ENCODE results near the gene SERPINA10. TPM values are rescaled to one million over a fixed set of nuclear protein-coding genes. Genes with fewer than 3 reads are reported as not detected.

Gene SERPINA10
- total and polyA plus RNA-seq, 2 of the 13 experiments (the other 11 are each of a cell fraction or from before 2014, with no cell fraction given), result 20.1 to 20.2 TPM

DNA sequence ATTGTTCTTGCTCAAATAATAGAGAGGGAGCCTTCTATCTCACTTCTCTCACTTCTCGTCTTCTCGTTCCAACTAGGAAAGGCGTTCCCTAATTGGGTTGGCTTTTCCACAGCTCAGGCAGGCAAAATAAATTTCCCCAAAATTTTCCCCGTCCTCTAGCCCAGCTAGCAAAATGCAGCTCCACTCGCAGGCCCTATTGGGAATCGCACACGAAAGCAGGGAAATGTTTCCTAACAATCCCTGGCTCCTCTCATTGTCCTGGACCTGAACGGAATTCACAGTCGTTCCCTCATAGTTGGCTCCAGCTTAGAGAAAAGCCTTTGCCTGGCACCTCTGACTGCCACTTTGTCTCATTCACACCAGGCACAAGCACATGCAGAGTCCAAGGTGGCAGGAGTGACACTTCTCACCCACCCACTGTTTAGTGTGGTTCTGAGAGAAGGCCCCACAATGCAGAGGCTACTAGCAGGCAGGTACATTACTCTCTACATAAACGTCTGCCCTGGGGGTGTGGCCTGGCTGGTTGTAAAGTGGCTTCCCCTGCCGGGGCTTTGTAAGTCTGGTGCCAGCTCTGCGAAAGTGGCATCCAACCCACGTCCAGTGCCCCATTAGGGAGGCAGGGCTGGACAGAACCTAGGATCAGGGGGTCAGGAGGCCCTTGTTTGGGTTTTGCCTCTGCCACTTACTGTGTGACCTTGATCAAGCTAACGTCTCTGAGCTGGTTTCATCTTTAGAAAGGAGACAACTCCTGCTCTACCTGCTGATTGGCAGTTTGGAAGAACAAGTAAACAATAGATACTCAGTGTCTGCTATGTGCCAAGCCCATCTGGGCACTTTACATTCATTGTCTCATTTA lies 4.2 kb downstream of the SERPINA10 start (continued):
- TF ChIP-seq ATF7-NPFF (CRISPR knock-in tag; IDR thresholded peaks at IDR 0.05; ENCODE audit: low read depth) (no peak), HMG20A (CRISPR knock-in tag; IDR thresholded peaks at IDR 0.05; ENCODE audit: borderline replicate concordance) (no peak), POLR2AphosphoS5 (IDR thresholded peaks at IDR 0.05; ENCODE audit: low read depth, low read length) (peak; percentile 48), KDM5A (IDR thresholded peaks at IDR 0.05; ENCODE audit: borderline replicate concordance, low read length) (no peak), KLF12 (CRISPR knock-in tag; IDR thresholded peaks at IDR 0.05; ENCODE audit: borderline replicate concordance) (no peak), ZNF878 (CRISPR knock-in tag; IDR thresholded peaks at IDR 0.05) (no peak), ZNF614 (CRISPR knock-in tag; IDR thresholded peaks at IDR 0.05; ENCODE audit: borderline replicate concordance) (no peak), SP4 (CRISPR knock-in tag; IDR thresholded peaks at IDR 0.05) (no peak), ZNF510 (CRISPR knock-in tag; IDR thresholded peaks at IDR 0.05; ENCODE audit: low read depth) (no peak), ZZZ3 (CRISPR knock-in tag; IDR thresholded peaks at IDR 0.05; ENCODE audit: borderline replicate concordance) (no peak), KLF9 (CRISPR knock-in tag; IDR thresholded peaks at IDR 0.05; ENCODE audit: low read depth) (no peak), TBL1XR1 (IDR thresholded peaks at IDR 0.05; ENCODE audit: borderline replicate concordance, low read length, partially characterized antibody) (no peak), JUNB (CRISPR knock-in tag; IDR thresholded peaks at IDR 0.05; ENCODE audit: borderline replicate concordance) (no peak), SKI (IDR thresholded peaks at IDR 0.05; ENCODE audit: partially characterized antibody) (no peak)
- TF ChIP-seq, protein P1, sequence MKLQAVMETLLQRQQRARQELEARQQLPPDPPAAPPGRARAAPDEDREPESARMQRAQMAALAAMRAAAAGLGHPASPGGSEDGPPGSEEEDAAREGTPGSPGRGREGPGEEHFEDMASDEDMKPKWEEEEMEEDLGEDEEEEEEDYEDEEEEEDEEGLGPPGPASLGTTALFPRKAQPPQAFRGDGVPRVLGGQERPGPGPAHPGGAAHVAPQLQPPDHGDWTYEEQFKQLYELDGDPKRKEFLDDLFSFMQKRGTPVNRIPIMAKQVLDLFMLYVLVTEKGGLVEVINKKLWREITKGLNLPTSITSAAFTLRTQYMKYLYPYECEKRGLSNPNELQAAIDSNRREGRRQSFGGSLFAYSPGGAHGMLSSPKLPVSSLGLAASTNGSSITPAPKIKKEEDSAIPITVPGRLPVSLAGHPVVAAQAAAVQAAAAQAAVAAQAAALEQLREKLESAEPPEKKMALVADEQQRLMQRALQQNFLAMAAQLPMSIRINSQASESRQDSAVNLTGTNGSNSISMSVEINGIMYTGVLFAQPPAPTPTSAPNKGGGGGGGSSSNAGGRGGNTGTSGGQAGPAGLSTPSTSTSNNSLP (IDR thresholded peaks at IDR 0.05; ENCODE audit: low read depth, low read length), result no peak
- TF ChIP-seq, protein P2, sequence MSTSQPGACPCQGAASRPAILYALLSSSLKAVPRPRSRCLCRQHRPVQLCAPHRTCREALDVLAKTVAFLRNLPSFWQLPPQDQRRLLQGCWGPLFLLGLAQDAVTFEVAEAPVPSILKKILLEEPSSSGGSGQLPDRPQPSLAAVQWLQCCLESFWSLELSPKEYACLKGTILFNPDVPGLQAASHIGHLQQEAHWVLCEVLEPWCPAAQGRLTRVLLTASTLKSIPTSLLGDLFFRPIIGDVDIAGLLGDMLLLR (CRISPR knock-in tag; IDR thresholded peaks at IDR 0.05), result no peak
- TF ChIP-seq, protein P3, sequence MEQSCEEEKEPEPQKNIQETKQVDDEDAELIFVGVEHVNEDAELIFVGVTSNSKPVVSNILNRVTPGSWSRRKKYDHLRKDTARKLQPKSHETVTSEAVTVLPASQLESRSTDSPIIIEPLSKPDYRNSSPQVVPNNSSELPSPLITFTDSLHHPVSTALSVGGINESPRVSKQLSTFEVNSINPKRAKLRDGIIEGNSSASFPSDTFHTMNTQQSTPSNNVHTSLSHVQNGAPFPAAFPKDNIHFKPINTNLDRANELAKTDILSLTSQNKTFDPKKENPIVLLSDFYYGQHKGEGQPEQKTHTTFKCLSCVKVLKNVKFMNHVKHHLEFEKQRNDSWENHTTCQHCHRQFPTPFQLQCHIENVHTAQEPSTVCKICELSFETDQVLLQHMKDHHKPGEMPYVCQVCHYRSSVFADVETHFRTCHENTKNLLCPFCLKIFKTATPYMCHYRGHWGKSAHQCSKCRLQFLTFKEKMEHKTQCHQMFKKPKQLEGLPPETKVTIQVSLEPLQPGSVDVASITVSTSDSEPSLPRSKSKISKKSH (CRISPR knock-in tag; IDR thresholded peaks at IDR 0.05; ENCODE audit: borderline replicate concordance), result no peak
- TF ChIP-seq, protein P4, sequence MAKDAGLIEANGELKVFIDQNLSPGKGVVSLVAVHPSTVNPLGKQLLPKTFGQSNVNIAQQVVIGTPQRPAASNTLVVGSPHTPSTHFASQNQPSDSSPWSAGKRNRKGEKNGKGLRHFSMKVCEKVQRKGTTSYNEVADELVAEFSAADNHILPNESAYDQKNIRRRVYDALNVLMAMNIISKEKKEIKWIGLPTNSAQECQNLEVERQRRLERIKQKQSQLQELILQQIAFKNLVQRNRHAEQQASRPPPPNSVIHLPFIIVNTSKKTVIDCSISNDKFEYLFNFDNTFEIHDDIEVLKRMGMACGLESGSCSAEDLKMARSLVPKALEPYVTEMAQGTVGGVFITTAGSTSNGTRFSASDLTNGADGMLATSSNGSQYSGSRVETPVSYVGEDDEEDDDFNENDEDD (CRISPR knock-in tag; IDR thresholded peaks at IDR 0.05; ENCODE audit: borderline replicate concordance), result no peak
- TF ChIP-seq, protein P5, sequence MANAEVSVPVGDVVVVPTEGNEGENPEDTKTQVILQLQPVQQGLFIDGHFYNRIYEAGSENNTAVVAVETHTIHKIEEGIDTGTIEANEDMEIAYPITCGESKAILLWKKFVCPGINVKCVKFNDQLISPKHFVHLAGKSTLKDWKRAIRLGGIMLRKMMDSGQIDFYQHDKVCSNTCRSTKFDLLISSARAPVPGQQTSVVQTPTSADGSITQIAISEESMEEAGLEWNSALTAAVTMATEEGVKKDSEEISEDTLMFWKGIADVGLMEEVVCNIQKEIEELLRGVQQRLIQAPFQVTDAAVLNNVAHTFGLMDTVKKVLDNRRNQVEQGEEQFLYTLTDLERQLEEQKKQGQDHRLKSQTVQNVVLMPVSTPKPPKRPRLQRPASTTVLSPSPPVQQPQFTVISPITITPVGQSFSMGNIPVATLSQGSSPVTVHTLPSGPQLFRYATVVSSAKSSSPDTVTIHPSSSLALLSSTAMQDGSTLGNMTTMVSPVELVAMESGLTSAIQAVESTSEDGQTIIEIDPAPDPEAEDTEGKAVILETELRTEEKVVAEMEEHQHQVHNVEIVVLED (CRISPR knock-in tag; IDR thresholded peaks at IDR 0.05; ENCODE audit: borderline replicate concordance), result peak; percentile 19; the same call in 1 of the 2 replicates
- TF ChIP-seq, protein P6, sequence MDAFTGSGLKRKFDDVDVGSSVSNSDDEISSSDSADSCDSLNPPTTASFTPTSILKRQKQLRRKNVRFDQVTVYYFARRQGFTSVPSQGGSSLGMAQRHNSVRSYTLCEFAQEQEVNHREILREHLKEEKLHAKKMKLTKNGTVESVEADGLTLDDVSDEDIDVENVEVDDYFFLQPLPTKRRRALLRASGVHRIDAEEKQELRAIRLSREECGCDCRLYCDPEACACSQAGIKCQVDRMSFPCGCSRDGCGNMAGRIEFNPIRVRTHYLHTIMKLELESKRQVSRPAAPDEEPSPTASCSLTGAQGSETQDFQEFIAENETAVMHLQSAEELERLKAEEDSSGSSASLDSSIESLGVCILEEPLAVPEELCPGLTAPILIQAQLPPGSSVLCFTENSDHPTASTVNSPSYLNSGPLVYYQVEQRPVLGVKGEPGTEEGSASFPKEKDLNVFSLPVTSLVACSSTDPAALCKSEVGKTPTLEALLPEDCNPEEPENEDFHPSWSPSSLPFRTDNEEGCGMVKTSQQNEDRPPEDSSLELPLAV (CRISPR knock-in tag; conservative IDR thresholded peaks at IDR 0.05; ENCODE audit: low read depth), result no peak

Measured in HepG2 (cell line).